IMR-90 (cell line): Measurements from ENCODE around the gene CYREN. TPM values are rescaled to one million over a fixed set of nuclear protein-coding genes. Genes with fewer than 3 reads are reported as not detected.

Source experiments
- ATAC-seq: fragments of 200-7000 bp; cut with Tn5 transposase; 2 replicates; pipeline ENCODE4 v1.9.1; 2020; ENCODE audit warnings: low read depth, mild to moderate bottlenecking, moderate library complexity
- BruUV-seq: library from RNA; stranded (reverse); fragments of 400-500 nt; replicated peaks from 2 replicates; lab custom pipeline; 2021; lab: Mats Ljungman, UMichigan
- CTCF ChIA-PET: fragments of 300-600 bp; formaldehyde crosslinking; extraction: SDS; loops from one replicate; lab custom pipeline; 2021; ENCODE audit warnings: antibody characterized with exemption; lab: Yijun Ruan, JAX
- POLR2A ChIA-PET: fragments of 300-600 bp; sonication (Branson Sonifier 250); formaldehyde crosslinking; loops from one replicate; lab custom pipeline; 2022; ENCODE audit warnings: antibody characterized with exemption; ENCODE audit not compliant: unreplicated experiment; lab: Charles Lee
- DNase-seq: peaks from one replicate; pipeline ENCODE4 v3.0.0; 2013
- H2AFZ ChIP-seq: replicated peaks from 2 replicates; pipeline ENCODE3; 2013; ENCODE audit warnings: low read length, mild to moderate bottlenecking; ENCODE audit not compliant: poor library complexity
- H2AK5ac ChIP-seq: 2 replicates; pipeline ENCODE4 v1.6.1; 2013; ENCODE audit warnings: low read depth, low read length, inconsistent platforms
- H2AK9ac ChIP-seq: replicated peaks from 2 replicates; pipeline ENCODE3; 2013; ENCODE audit warnings: mild to moderate bottlenecking, low read depth, low read length, moderate library complexity; ENCODE audit not compliant: poor library complexity
- H2BK120ac ChIP-seq: 2 replicates; pipeline ENCODE4 v1.6.1; 2013; ENCODE audit warnings: low read depth, low read length, inconsistent platforms
- H2BK15ac ChIP-seq: 3 replicates; pipeline ENCODE4 v1.6.1; 2013; ENCODE audit warnings: low read depth, low read length, inconsistent platforms
- H2BK20ac ChIP-seq: 2 replicates; pipeline ENCODE4 v1.6.1; 2013; ENCODE audit warnings: low read depth, mild to moderate bottlenecking, inconsistent platforms, low read length, moderate library complexity
- H2BK5ac ChIP-seq: 2 replicates; pipeline ENCODE4 v1.6.1; 2013; ENCODE audit warnings: mild to moderate bottlenecking, low read depth, low read length, inconsistent platforms; ENCODE audit not compliant: poor library complexity, severe bottlenecking
- H3K14ac ChIP-seq: replicated peaks from 2 replicates; pipeline ENCODE4 v1.6.1; 2013; ENCODE audit warnings: low read depth, low read length, inconsistent platforms
- H3K18ac ChIP-seq: 2 replicates; pipeline ENCODE4 v1.6.1; 2013; ENCODE audit warnings: low read depth, low read length, control low read depth
- H3K23ac ChIP-seq: 2 replicates; pipeline ENCODE4 v1.6.1; 2013; ENCODE audit warnings: low read depth, low read length, inconsistent platforms
- H3K27ac ChIP-seq: 2 replicates; pipeline ENCODE4 v1.5.1; 2013; ENCODE audit warnings: mild to moderate bottlenecking, control low read depth, low read length; ENCODE audit not compliant: insufficient read depth
- H3K27me3 ChIP-seq: 2 replicates; pipeline ENCODE4 v1.6.1; 2013; ENCODE audit warnings: low read length; ENCODE audit not compliant: control insufficient read depth, insufficient read depth
- H3K36me3 ChIP-seq: 2 replicates; pipeline ENCODE4 v1.6.1; 2013; ENCODE audit warnings: low read length, mixed read lengths; ENCODE audit not compliant: control insufficient read depth, insufficient read depth
- H3K4ac ChIP-seq: 2 replicates; pipeline ENCODE4 v1.6.1; 2013; ENCODE audit warnings: low read depth, low read length, inconsistent platforms
- H3K4me1 ChIP-seq: 2 replicates; pipeline ENCODE4 v1.6.1; 2013; ENCODE audit warnings: low read length, mixed read lengths; ENCODE audit not compliant: control insufficient read depth, insufficient read depth
- H3K4me2 ChIP-seq: 2 replicates; pipeline ENCODE4 v1.6.1; 2013; ENCODE audit warnings: low read depth, mild to moderate bottlenecking, control low read depth, low read length, moderate library complexity
- H3K4me3 ChIP-seq: 2 replicates; pipeline ENCODE4 v1.5.1; 2013; ENCODE audit warnings: low read depth, mild to moderate bottlenecking, control low read depth, low read length, moderate library complexity; ENCODE audit not compliant: insufficient read depth
- H3K56ac ChIP-seq: 2 replicates; pipeline ENCODE4 v1.6.1; 2013; ENCODE audit warnings: low read length, inconsistent platforms; ENCODE audit not compliant: insufficient read depth; ENCODE audit errors: extremely low read depth
- H3K79me1 ChIP-seq, 2 experiments: 2 replicates each; pipeline ENCODE4 v1.6.1; 2013; ENCODE audit warnings: low read length in 2 of 2, inconsistent platforms in 1 of 2, low read depth in 1 of 2
- H3K9ac ChIP-seq: 2 replicates; pipeline ENCODE4 v1.6.1; 2013; ENCODE audit warnings: low read depth, low read length, control low read depth
- H3K9me1 ChIP-seq: 2 replicates; pipeline ENCODE4 v1.6.1; 2013; ENCODE audit warnings: low read length, inconsistent platforms; ENCODE audit not compliant: insufficient read depth
- H3K9me3 ChIP-seq: 2 replicates; pipeline ENCODE4 v1.6.1; 2013; ENCODE audit warnings: low read length; ENCODE audit not compliant: control insufficient read depth, insufficient read depth
- H4K20me1 ChIP-seq: 2 replicates; pipeline ENCODE4 v1.6.1; 2013; ENCODE audit warnings: low read length, inconsistent platforms; ENCODE audit not compliant: insufficient read depth
- H4K5ac ChIP-seq: 2 replicates; pipeline ENCODE4 v1.6.1; 2013; ENCODE audit warnings: mild to moderate bottlenecking, low read depth, low read length, control low read depth
- H4K8ac ChIP-seq, 2 experiments: 2 replicates each; pipeline ENCODE4 v1.6.1; 2013; ENCODE audit warnings: low read depth in 2 of 2, low read length in 2 of 2, control low read depth in 1 of 2, inconsistent platforms in 1 of 2
- H4K91ac ChIP-seq: 2 replicates; pipeline ENCODE4 v1.6.1; 2013; ENCODE audit warnings: low read depth, low read length, inconsistent platforms; ENCODE audit not compliant: insufficient read depth
- CHD1 ChIP-seq: IDR thresholded peaks from 2 replicates; pipeline ENCODE4 v1.6.1; 2012; ENCODE audit warnings: low read depth, low read length, improper control_type of control experiment
- FOS ChIP-seq: fragments of 150-350 bp; IDR thresholded peaks from 2 replicates; pipeline ENCODE4 v1.6.1; 2016; ENCODE audit warnings: low read depth, low read length
- MAFK ChIP-seq: IDR thresholded peaks from 2 replicates; pipeline ENCODE4 v1.6.1; 2012; ENCODE audit warnings: low read depth, low read length, improper control_type of control experiment
- NFE2L2 ChIP-seq: fragments of 150-350 bp; IDR thresholded peaks from 2 replicates; pipeline ENCODE4 v1.6.1; 2016; ENCODE audit warnings: low read depth, mild to moderate bottlenecking, low read length
- RFX5 ChIP-seq: IDR thresholded peaks from 2 replicates; pipeline ENCODE4 v1.8.0; 2012; ENCODE audit warnings: low read depth, mild to moderate bottlenecking, low read length, moderate library complexity
- WGBS, 2 experiments: methylation state at CpG; one replicate each; pipeline versions ENCODE4 v1.1.5 to v1.1.7; 2013; ENCODE audit warnings: missing lambda C conversion rate in 2 of 2; ENCODE audit not compliant: insufficient read length in 1 of 2; ENCODE audit errors: extremely low coverage in 2 of 2; 5-methylcytosine and 5-hydroxymethylcytosine counted together
- dilution Hi-C: fragments of 300-500 bp; cut with HindIII; formaldehyde crosslinking; loops from one replicate; pipeline ENCODE4 v1.14.3; 2018; ENCODE audit warnings: low sequenced_read_pairs; ENCODE audit not compliant: unreplicated experiment
- in situ Hi-C: fragments of 300-500 bp; cut with MboI; formaldehyde crosslinking; loops from 3 replicates; pipeline ENCODE4 v1.14.3; 2019; ENCODE audit warnings: low sequenced_read_pairs, inconsistent platforms, mixed read lengths
- intact Hi-C: fragments of 100-400 bp; cut with micrococcal nuclease; formaldehyde crosslinking; loops from 2 replicates; pipeline ENCODE4 v1.10.0; 2022
- polyA plus RNA-seq, 3 experiments: library from polyadenylated mRNA; depleted of rRNA; stranded (reverse); fragments of >200 nt; gene quantifications; 2 replicates each; pipeline ENCODE4 v1.2.3, GENCODE V29; 2012; ENCODE audit warnings: low replicate concordance in 1 of 3
- total RNA-seq: library from RNA; depleted of rRNA; stranded (reverse); fragments of >200 nt; gene quantifications from 2 replicates; pipeline ENCODE4 v1.2.3, GENCODE V29; 2012

The CYREN gene
- total and polyA plus RNA-seq, 2 of the 4 experiments (the other 2 are of a cell fraction) = 26.5 to 29.2 TPM

DNA sequence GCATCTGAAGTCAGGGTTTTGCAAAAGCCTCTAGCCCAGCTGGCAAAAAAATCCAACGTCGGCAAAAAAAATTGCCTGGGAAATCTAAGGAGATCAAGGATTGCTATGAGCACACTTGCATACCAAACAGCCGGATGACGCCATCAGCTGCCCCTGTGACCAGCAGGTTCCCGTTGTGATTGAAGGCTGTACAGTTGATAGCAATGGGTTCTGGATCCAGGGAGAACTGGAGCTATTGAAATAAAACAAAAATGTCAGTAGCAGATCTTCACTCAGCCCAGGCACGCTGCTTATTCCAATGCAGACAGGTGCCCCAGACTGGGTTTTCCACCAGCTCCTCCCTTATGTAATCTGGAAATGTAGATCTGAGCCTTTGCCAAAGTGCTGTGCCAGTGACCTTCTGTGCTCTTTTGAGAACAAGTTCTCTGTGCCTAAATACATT, 18.7 kb upstream of the CYREN start:
- peaks cover 11% of the 10 kb centered on the region for H3K9me1 ChIP-seq
- no peak for TF ChIP-seq FOS
- no peak for TF ChIP-seq NFE2L2
- TF ChIP-seq MAFK = peak; percentile 73
- TF ChIP-seq RFX5 = no peak
- TF ChIP-seq CHD1 = no peak
- ChIA-PET CTCF (no interaction called here), POLR2A (no interaction called here)
- H3K18ac ChIP-seq = no peak overlapping the region
- no peak overlapping the region for H2AK5ac ChIP-seq
- H3K27ac ChIP-seq = no peak overlapping the region
- H3K79me1 ChIP-seq = 0 out of 4 replicates have a peak, but pooled peaks cover 0 to 11% of the 10 kb centered on the region in 2 experiments
- H3K4ac ChIP-seq = no peak overlapping the region
- no peak overlapping the region for H2BK20ac ChIP-seq
- WGBS, 2 experiments = 100% methylated on average over 2 of the region's 6 CpGs; no CpG with 5 or more reads in 1 of the 2 experiments
- H4K5ac ChIP-seq = no peak overlapping the region
- no peak overlapping the region for H2BK120ac ChIP-seq
- no peak for ATAC-seq
- no TSS peak for BruUV-seq
- intact Hi-C loops = no loop called here
- H4K20me1 ChIP-seq = no peaks in the 10 kb centered on the region
- H4K8ac ChIP-seq = no peak overlapping the region
- no peak overlapping the region for H2BK15ac ChIP-seq
- peaks cover 9% of the 10 kb centered on the region for H3K4me1 ChIP-seq
- H3K9ac ChIP-seq = no peak overlapping the region
- H3K56ac ChIP-seq = no peak overlapping the region
- no peak overlapping the region for H4K91ac ChIP-seq
- H2AK9ac ChIP-seq = no peak overlapping the region
- H3K27me3 ChIP-seq = no peaks in the 10 kb centered on the region
- H2AFZ ChIP-seq = no peak overlapping the region
- no peak overlapping the region for H2BK5ac ChIP-seq
- peaks cover 4% of the 10 kb centered on the region; the same call in 1 of the 2 replicates for H3K9me3 ChIP-seq
- in situ Hi-C loops = no loop called here
- no peak overlapping the region for H3K14ac ChIP-seq
- H3K23ac ChIP-seq = no peak overlapping the region
- dilution Hi-C loops = no loop called here
- H3K4me2 ChIP-seq = no peak overlapping the region
- peaks cover 48% of the 10 kb centered on the region for H3K36me3 ChIP-seq
- no peak for DNase-seq
- H3K4me3 ChIP-seq = no peak overlapping the region
